IPS-18a (cell line): ENCODE data around the gene AKAIN1.

Experiments used
- H3K27ac ChIP-seq: one replicate; pipeline ENCODE4 v1.5.1; 2013; ENCODE audit warnings: low read length
- H3K27me3 ChIP-seq: one replicate; pipeline ENCODE4 v1.6.1; 2013; ENCODE audit warnings: mild to moderate bottlenecking, low read length; ENCODE audit not compliant: control insufficient read depth, insufficient read depth
- H3K36me3 ChIP-seq: one replicate; pipeline ENCODE4 v1.6.1; 2013; ENCODE audit warnings: low read depth, low read length; ENCODE audit not compliant: control insufficient read depth
- H3K4me1 ChIP-seq: one replicate; pipeline ENCODE4 v1.6.1; 2013; ENCODE audit warnings: low read depth, low read length; ENCODE audit not compliant: control insufficient read depth
- H3K4me3 ChIP-seq: one replicate; pipeline ENCODE4 v1.5.1; 2013; ENCODE audit warnings: low read length
- H3K9ac ChIP-seq: one replicate; pipeline ENCODE4 v1.6.1; 2013; ENCODE audit warnings: mild to moderate bottlenecking, low read length, moderate library complexity
- H3K9me3 ChIP-seq: one replicate; pipeline ENCODE4 v1.6.1; 2013; ENCODE audit warnings: low read depth, low read length; ENCODE audit not compliant: control insufficient read depth

Gene AKAIN1

DNA sequence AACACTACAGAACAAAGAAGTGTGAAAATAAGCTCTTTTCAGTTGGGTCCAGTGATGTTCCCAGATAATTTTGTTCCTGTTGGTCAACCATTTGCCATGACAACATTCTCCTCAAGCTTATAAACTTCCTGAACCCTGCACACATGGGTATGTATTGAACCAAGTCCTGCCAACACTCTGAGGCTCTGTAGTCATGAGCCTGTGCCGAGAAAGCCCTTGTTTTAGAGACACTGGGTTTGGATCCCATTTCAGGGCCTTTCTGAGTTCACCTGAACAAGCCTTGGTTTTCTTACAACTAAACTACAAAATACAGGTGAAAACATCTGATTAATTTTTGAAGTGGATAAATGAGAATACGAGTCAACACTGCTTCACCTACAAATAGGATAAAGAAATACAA lies 38.5 kb downstream of the AKAIN1 start:
- Histone ChIP-seq H3K4me3 (no peak overlapping the region), H3K4me1 (peaks cover 5% of the 10 kb centered on the region), H3K36me3 (no peaks in the 10 kb centered on the region), H3K27me3 (no peaks in the 10 kb centered on the region), H3K27ac (no peak overlapping the region), H3K9ac (no peak overlapping the region), H3K9me3 (no peaks in the 10 kb centered on the region)

DNA sequence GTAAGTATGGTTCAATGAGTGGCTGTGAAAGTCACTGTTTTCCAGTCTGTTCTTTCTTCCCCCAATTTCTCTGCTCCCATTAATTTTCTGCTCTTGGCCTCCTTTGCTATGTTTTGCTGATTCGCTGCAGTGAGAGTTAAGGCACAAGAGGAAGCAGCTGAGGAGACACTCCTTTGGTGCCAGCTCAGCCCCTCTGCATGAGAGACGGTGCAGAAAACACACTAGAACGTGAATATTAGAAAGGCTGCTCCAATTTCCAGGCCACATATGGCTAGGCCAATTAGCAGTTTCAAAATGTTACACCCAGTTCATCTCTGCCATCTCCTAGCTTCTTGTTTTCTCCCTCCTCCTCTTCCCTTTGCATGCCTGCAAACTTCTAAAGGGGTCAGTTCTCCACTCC lies 38.9 kb downstream of the AKAIN1 start:
- no peaks in the 10 kb centered on the region for H3K36me3 ChIP-seq
- H3K9ac ChIP-seq = no peak overlapping the region
- no peak overlapping the region for H3K27ac ChIP-seq
- H3K27me3 ChIP-seq = no peaks in the 10 kb centered on the region
- H3K4me1 ChIP-seq = peaks cover 8% of the 10 kb centered on the region
- H3K9me3 ChIP-seq = no peaks in the 10 kb centered on the region
- no peak overlapping the region for H3K4me3 ChIP-seq

DNA sequence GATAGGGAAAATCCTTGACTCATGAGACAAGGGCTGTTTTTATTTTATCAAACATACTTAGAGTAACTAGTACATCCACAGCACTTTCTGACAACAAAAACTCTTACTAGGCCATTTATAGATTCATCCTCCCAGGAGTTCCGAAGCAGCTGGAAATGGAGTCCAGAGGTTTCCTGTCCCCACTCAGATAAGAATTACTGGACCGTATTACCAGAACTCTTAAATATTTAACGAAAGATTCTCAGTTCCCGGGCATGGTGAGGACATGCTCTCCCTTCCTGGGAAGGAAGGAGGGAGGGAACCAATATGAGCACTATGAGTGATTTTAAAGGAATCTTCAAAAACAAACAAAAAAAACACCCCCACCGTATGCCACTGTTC lies 41.2 kb downstream of the AKAIN1 start:
- no peak overlapping the region for H3K27ac ChIP-seq

DNA sequence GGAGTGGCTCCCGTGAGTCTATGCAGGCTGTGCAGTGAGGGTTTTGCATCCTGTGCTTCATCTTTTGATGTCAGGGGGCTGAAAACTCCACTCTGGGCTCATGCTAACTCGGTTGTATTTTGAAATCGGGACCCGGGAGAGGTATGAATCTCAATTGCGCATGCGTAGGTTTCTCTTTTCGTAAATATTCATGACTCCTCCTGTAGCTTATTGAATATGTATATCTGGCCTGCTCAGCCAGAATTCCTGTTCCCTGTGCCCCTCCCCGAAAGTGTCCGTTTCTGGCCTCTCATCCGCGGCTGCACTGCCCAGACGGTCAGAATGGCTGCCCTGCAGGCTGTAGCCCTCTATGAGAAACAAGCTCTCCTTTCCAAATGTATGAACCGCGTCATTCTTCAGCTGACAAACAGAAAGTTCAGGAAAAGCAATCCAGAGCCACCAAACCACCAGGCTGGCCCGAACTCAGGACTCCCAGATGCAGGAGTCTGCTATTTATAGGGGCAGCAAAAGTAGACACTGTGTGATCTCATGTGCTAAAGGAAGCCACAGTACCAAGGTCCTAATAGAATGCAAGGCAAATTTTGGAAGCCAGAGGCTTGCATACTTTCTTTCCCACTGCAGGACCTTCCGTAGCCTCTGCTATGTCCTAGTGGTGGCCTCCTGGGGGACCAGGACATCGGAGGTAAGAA lies 41.7 kb downstream of the AKAIN1 start:
- Histone ChIP-seq H3K27me3 (no peaks in the 10 kb centered on the region), H3K4me1 (peaks cover 17% of the 10 kb centered on the region), H3K27ac (no peak overlapping the region), H3K9me3 (no peaks in the 10 kb centered on the region), H3K4me3 (no peak overlapping the region), H3K36me3 (no peaks in the 10 kb centered on the region), H3K9ac (no peak overlapping the region)

More for the DNA sequence above, 41.2 kb downstream of the AKAIN1 start:
- Histone ChIP-seq H3K4me1 (peaks cover 17% of the 10 kb centered on the region), H3K4me3 (no peak overlapping the region), H3K36me3 (no peaks in the 10 kb centered on the region), H3K27me3 (no peaks in the 10 kb centered on the region), H3K9me3 (no peaks in the 10 kb centered on the region), H3K9ac (no peak overlapping the region)

DNA sequence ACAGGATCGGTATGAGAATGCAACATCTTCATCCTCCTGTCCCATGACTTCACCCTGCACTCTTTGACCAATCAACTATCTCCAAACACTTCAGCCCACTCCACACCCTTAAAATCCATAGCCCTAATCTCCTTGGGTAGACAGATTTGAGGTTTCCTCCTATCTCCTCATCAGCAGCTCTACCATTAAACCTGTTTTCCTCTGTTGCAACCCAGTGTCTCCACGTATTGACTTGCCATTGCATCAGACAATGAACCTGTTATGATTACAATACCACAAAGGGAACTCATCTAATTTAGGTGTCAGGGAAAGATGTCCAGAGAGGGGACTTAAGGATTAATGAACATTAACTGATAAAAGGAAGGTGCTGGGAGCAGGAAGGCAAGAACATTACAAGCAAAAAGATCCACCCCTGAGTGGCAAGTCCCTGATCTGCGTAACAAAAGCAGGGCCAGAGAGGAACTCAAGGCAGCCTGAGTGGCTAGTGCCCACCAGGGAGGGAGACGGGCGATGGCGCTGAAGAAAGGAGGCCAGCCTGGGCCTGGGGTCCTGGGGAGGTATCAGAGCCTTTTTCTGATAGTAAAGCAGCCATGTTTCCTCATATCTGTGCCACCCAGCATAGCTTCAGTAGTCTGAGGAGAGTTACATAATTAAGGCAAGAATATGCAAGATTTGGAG lies 44.6 kb downstream of the AKAIN1 start:
- no peak overlapping the region for H3K9ac ChIP-seq
- H3K27me3 ChIP-seq = no peaks in the 10 kb centered on the region
- no peaks in the 10 kb centered on the region for H3K36me3 ChIP-seq
- peaks cover 17% of the 10 kb centered on the region for H3K4me1 ChIP-seq
- no peak overlapping the region for H3K4me3 ChIP-seq
- no peak overlapping the region for H3K27ac ChIP-seq
- H3K9me3 ChIP-seq = no peaks in the 10 kb centered on the region

- Histone ChIP-seq H3K27ac (no peak overlapping the region), H3K4me3 (no peak overlapping the region), H3K4me1 (peaks cover 17% of the 10 kb centered on the region), H3K36me3 (no peaks in the 10 kb centered on the region), H3K27me3 (no peaks in the 10 kb centered on the region), H3K9me3 (no peaks in the 10 kb centered on the region), H3K9ac (no peak overlapping the region)
These were observed 46.2 kb downstream of the AKAIN1 start for GRCh38 chr18:5150894-5151293.

- Histone ChIP-seq H3K36me3 (no peaks in the 10 kb centered on the region), H3K4me3 (no peak overlapping the region), H3K9me3 (no peaks in the 10 kb centered on the region), H3K27me3 (no peaks in the 10 kb centered on the region), H3K4me1 (peaks cover 1% of the 10 kb centered on the region), H3K27ac (no peak overlapping the region), H3K9ac (no peak overlapping the region)
These were observed 51.0 kb downstream of the AKAIN1 start for GRCh38 chr18:5146093-5146492.

- no peaks in the 10 kb centered on the region for H3K9me3 ChIP-seq
- no peak overlapping the region for H3K4me3 ChIP-seq
- no peak overlapping the region for H3K27ac ChIP-seq
- H3K9ac ChIP-seq = no peak overlapping the region
- no peaks in the 10 kb centered on the region for H3K27me3 ChIP-seq
- no peaks in the 10 kb centered on the region for H3K36me3 ChIP-seq
- no peaks in the 10 kb centered on the region for H3K4me1 ChIP-seq
These were observed 51.8 kb downstream of the AKAIN1 start for GRCh38 chr18:5145168-5145825.

- Histone ChIP-seq H3K27ac (no peak overlapping the region), H3K9ac (no peak overlapping the region), H3K9me3 (no peaks in the 10 kb centered on the region), H3K4me1 (no peaks in the 10 kb centered on the region), H3K36me3 (no peaks in the 10 kb centered on the region), H3K4me3 (no peak overlapping the region), H3K27me3 (no peaks in the 10 kb centered on the region)
These were observed 52.4 kb downstream of the AKAIN1 start for GRCh38 chr18:5144629-5145028.

DNA sequence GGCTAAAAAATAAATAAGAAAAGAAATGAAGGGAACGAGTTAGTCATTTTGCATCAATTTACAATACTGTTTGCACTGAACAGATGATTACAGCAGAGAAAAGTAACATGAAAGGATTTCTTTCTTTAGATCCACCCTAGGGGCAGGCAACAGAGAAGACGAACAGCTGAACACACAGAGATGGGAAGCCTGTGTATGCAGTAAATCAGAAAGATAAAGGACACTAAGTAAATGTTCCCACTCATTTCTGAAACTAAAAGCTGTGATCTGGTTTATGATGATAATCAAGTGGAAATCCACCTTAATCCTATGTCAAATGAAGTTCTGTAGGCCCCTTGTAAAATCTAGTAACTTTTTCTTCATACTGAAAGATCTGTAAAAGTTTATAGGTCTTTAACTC lies 54.2 kb downstream of the AKAIN1 start:
- no peak overlapping the region for H3K4me3 ChIP-seq
- H3K27ac ChIP-seq = no peak overlapping the region
- H3K36me3 ChIP-seq = no peaks in the 10 kb centered on the region
- no peaks in the 10 kb centered on the region for H3K4me1 ChIP-seq
- H3K9me3 ChIP-seq = no peaks in the 10 kb centered on the region
- no peak overlapping the region for H3K9ac ChIP-seq
- H3K27me3 ChIP-seq = no peaks in the 10 kb centered on the region

DNA sequence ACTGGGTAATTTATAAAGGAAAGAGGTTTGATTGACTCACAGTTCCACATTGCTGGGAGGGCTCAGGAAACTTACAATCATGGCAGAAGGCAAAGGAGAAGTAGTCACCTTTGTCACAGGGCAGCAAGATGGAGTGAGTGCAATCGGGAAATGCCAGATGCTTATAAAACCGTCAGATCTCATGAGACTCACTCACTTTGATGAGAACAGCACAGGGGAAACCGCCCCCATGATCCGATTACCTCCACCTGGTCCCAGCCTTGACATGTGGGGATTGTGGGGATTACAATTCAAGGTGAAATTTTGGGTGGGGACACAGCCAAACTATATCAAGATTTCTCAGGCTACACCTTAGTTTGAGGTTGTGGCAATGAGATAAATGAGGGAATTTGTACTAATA lies 54.9 kb downstream of the AKAIN1 start:
- no peaks in the 10 kb centered on the region for H3K27me3 ChIP-seq
- H3K9me3 ChIP-seq = no peaks in the 10 kb centered on the region
- no peak overlapping the region for H3K27ac ChIP-seq
- H3K9ac ChIP-seq = no peak overlapping the region
- no peaks in the 10 kb centered on the region for H3K4me1 ChIP-seq
- no peak overlapping the region for H3K4me3 ChIP-seq
- H3K36me3 ChIP-seq = no peaks in the 10 kb centered on the region

DNA sequence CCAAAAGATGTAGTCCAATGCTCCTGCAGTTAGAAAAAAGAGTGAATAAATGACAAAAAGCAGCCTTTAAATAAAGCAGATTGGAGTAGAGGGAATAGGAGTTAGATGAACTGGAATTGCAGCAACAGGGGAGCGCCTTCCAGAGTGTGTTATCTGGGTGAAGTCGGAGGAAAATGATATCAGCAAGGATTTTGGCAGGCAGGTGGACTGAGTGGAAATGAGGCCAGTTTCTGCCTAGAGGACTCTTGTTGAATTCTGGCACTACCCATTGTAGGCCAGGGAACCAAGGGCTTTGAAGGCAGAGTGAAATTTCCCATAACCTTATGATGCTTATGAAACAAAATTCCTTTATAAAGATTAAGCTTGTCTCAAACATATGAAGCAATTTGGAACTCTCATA lies 59.8 kb downstream of the AKAIN1 start:
- H3K4me3 ChIP-seq = no peak overlapping the region
- no peaks in the 10 kb centered on the region for H3K27me3 ChIP-seq
- H3K9me3 ChIP-seq = no peaks in the 10 kb centered on the region
- H3K36me3 ChIP-seq = no peaks in the 10 kb centered on the region
- H3K9ac ChIP-seq = no peak overlapping the region
- H3K4me1 ChIP-seq = no peaks in the 10 kb centered on the region
- H3K27ac ChIP-seq = no peak overlapping the region
